HL-60/S4 treated with phorbol 12-myristate 13-acetate at 8.2 ng/mL for 4 days and 3 days (cell line): Measurements from ENCODE around the gene ZNF766.
"Not testable (repeated sequence)": the region's sequence is repeated elsewhere in the genome, so short reads cannot be mapped to it uniquely, and the experiment has no call there.

Experiments
- in situ Hi-C: fragments of 300-500 bp; cut with MboI; formaldehyde crosslinking; loops from 2 replicates; pipeline ENCODE4 v1.15.0; 2022; ENCODE audit warnings: low sequenced_read_pairs

ZNF766 gene

DNA sequence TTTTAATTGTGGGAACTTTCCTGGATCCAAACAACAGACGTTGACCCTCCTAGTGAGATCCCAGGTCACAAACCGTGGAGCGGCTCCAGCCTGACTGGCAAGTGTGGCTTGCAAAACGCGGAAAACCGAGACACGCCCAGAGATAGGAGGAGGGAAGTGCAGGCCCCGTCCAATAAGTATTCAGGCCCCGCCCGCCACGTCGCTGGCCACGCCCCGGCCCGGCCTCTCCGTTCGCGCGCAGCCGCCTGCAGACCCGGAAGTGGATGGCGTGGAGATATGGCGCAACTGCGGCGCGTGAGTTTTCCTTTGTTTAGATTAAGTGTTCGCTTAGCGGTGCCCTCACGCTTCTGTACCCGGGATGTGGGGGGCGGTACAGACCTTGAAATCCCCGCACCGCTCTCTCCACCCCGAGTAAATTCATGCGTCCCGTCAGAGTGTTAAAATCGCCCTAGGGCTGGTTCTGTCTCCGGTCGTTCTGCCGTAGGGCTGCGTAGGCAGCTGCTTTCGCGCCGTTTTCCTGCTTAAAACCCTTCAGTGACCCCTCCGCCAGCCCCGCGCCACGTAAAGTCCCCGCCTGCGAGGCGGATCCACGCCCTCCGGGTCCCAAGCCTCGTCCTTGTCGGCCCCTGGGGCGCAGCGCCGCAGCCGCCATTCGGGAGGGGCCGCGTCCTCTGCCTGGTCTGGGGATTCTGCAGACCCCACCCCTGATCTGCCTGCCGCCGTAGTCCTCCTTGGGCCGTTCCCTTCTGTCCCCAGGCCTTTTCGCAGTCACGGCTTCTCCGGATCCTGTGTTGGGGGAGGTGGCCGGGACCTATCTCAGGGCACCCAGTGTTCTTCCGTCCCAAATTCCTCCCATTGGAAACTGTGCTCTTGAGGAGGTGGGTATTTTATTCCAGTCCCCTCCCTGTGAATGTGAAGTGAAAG, at the start of gene ZNF766:
ZNF766 (plus strand) TSS at position 250 of the 924 bp plus-strand sequence; CDS start at position 277, 27 bp downstream.
- in situ Hi-C loops, result no loop called here

DNA sequence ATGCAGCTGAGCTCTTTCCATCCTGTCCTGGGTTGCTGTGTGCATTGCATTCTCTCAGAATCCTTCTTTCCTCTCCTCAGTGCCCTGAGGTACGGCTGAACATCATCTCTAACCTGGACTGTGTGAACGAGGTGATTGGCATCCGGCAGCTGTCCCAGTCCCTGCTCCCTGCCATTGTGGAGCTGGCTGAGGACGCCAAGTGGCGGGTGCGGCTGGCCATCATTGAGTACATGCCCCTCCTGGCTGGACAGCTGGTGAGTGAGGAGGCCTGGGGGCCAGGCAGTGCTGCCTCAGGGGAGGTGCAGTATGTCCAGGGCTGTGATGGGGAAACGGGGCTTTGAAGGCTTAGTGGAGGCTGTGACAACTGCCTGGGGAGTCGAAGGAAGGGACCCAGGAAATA, 49.8 kb upstream of the ZNF766 start:
- in situ Hi-C loops, result no loop called here

DNA sequence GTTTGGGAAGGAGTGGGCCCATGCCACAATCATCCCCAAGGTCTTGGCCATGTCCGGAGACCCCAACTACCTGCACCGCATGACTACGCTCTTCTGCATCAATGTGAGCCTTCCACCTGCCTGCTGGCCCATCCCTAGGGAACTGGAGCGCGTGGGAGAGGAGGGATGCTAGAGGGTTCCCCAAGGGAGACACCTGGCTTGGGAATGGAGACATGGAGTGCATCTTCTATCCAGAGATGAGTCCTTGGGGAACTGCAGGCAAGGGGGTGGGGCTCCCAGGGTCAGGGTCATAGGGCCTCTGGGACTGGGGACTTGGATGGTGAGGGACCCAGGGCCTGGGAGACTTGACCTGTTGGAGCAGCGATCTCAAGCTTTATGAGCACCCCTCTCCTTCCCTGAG, 48.4 kb upstream of the ZNF766 start:
- in situ Hi-C loops, result no loop called here

DNA sequence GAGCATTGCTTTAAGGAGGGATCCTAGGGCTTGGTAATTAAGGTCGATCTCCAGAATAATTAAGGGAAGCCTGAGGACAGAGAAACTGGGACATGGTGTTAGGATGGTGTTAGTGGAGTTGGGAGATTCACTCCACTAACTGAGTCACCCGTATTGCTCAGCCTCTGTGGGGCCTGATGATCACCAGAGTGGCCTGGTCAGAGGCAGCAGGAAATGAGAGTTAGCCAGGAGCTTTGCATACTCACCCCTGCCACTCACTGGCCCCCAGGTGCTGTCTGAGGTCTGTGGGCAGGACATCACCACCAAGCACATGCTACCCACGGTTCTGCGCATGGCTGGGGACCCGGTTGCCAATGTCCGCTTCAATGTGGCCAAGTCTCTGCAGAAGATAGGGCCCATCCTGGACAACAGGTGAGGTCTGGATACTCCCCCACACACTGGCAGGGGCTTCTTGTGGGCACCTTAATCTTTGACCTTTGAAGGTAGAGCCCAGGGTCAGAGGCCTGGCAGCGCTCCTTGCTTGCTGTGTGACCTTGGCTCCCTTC, 47.5 kb upstream of the ZNF766 start:
- in situ Hi-C loops, result no loop called here

DNA sequence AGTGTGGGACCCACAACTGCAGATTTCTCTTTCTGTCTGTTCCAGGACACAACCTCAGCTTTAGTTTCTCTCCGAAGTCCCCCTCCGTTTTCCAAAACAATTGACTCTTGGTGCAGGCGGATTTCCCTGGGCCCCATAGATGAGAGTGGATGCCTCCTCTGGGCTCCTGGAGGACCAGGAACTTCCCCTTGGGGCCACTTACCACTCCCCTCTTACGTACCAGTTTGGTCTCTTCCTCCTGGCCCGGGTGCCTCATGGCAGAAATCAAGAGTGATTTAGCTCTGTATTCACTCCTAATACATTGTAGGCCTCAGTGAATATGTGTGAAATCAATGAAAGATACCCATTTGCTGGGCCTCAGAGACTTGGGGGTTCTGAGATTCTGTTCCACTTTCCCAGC, 45.2 kb upstream of the ZNF766 start:
- in situ Hi-C loops, result no loop called here

DNA sequence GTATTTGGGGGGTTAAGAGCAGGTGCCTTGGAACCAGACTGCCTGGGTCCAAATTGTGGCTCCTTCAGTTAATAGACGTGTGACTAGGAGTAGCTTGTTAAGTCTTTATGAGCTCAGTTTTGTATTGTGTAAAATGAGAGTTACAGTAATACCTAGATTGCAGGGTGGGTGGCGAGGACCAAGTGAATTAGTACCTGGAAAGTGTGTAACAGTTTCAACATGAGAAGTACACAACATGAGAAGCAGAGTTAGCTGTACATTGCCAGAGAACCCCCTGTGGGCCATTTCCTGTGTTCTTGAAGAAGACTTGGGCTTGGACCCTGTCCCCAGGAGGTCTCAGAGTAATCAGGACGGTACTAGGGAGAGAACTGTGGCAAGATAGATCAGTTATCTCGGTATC, 42.7 kb upstream of the ZNF766 start:
- in situ Hi-C loops, result no loop called here

DNA sequence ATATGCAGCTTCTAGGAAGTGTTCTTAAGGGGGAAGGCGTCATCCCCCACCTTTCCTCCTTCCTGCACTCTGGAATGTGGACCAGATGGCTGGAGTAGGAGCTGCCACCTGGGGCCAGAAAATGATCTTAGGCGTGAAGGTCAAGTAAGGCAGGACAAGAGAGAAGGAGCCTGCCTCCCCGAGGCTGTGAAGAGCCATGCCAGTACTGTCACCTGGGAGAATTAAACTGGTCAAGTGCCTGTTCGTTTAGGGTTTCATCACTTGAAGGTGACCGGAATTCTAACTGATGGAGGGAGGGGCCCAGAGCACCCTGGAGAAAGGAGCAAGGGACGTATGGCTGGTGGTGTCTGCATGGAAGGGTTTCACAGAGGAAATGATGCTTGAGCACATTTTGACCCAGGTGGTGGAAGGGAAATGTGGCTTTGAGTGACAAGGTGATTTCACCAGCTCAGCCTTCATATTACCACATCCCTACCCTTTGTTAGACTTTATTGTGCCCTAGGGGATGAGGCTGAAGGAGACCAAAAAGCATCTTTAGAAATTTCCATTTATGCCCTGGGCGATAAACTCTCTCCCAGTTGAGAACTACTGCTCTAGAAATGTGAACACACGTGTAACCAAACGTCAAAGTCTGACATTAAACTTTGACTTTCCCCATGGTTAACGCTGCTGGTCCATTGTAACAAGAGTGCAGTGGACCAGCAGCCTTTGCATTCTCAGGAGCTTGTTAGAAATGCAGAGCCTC, 42.0 kb upstream of the ZNF766 start:
- in situ Hi-C loops, result no loop called here

DNA sequence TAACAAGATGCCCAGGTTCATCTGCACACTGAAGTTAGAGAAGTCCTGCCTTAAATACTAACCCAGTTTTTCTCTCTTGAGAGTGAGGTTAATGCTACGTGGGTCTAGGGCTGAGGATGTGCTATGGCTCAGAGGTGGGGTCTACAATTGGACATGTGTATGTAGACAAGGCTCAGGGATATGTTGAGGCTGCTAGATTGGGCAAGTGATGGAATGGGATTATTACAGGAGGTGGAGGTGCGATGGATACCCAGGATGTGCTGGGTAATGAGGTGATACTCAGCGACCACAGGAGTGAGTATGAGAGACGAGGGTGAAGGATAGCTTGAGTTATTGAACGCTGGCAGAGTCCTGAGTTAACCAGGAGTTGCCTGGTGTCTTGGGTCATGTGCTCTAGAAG, 41.4 kb upstream of the ZNF766 start:
- in situ Hi-C loops, result no loop called here

DNA sequence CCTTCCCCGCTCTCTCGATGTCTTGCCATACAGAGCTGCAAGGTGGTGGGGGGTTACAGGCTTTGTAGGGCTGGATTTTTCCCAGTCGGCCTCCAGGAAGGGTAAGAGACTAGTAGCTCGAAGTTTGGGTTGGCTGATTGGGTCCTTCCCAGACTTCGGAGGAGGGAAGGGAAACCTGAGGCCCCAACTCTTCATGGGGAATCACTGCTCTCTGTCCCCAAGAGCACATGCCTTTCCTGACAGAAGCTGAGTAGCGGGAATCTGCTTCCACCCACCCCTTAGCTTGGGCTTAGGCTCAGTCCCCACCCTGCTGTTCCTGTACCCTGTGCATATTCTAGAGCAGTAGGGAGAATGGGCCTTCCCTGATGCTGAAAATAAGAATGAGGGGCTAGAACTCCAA, 39.9 kb upstream of the ZNF766 start:
- in situ Hi-C loops, result no loop called here

GRCh38 chr19:52230685-52231084, 38.7 kb upstream of the ZNF766 start:
- in situ Hi-C loops, result no loop called here

DNA sequence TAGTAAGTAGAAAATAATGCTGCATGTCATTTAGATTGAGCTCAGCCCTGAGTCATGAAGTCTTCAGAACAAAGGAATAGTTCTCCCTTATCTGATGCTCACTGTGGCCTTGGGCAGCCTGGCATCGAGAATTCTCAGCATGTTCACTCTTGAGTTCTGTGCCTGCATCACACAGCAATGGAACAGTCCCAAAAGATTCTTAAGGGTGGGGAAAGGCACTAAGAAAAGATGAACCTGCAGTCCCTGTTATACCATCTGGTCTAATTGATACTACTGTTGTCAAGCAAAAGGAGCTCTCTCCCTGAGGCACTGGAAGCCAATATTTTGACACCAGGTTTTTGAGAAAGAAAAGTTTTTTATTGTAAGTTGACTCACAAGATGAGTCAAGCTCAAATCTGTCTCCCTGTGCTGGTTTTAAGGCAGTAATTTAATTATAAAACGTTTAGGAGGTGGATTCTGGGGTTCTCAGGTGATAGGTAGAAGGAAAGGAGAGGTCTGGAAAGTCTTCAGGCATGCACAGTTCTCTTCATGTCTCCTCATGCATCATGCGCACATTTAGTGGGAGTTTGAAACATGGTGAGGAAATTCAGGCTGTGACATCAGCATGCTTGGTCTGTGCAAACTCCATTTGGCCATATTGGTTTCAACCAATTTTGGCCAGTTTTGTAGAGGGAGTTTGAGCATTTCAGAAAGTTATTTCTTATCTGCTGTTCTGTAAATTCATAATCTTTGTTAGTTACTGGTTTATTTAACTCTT, 38.1 kb upstream of the ZNF766 start:
- in situ Hi-C loops, result no loop called here

DNA sequence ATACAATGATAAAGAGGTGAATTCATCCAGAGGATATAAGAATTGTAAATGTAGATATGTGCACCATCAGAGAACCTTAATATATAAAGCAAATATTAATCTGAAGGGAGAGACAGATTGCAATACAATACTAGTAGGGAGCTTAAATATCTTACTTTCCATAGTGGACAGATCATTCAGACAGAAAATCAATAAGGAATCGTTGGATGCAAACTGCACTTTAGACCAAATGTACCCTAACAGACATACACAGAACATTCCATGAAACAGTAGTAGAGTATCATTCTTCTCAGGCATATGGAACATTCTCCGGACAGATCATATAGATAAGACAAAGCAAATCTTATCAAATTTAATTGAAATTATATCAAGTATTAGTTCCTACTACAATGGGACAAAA, 35.0 kb upstream of the ZNF766 start:
- in situ Hi-C loops, result no loop called here

- in situ Hi-C loops, result no loop called here
These were observed 32.2 kb upstream of the ZNF766 start for GRCh38 chr19:52237197-52237596.

DNA sequence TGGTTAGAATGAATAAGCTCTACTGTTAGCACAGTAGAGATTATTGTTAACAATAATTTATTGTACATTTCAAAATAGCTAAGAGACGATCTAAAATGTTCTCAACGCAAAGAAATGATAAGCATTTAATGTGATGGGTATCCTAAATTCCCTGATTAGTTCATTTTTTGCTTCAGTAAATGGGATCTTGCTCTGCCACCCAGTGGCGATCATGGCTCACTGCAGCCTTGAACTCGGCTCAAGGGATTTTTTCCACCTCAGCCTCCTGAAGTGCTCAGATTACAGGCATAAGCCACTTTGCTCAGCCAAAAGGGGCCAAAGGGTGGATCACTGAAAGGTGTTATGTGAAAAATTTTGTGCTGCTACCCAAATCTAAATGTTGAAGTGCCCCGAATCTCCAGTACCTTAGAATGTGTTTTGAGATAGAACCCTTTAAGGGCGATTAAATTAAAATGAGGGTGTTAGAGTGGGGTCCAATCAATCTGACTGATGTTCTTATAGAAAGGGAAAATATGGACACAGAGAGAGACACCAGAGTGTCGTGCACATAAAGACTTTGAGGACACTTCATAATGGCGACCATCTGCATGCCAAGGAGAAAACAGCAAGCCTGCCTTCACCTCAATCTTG, 31.5 kb upstream of the ZNF766 start:
- in situ Hi-C loops, result no loop called here

DNA sequence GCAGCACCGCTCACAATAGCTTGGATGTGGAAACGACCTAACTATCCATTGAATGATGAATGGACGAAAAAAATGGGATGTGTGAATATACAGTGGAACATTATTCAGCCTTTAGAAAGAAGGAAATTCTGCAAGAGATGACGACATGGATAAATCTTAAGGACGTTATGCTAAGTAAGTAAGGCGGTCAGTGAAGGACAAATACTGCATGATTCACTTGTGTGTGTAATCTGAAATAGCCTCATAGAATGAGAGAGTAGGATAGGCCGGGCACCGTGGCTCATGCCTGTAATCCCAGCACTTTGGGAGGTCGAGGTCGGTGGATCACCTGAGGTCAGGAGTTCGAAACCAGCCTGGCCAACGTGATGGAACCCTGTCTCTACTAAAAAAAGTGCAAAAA, 25.4 kb upstream of the ZNF766 start:
- in situ Hi-C loops, result no loop called here

GRCh38 chr19:52248241-52248640, 21.1 kb upstream of the ZNF766 start:
- in situ Hi-C loops, result no loop called here

DNA sequence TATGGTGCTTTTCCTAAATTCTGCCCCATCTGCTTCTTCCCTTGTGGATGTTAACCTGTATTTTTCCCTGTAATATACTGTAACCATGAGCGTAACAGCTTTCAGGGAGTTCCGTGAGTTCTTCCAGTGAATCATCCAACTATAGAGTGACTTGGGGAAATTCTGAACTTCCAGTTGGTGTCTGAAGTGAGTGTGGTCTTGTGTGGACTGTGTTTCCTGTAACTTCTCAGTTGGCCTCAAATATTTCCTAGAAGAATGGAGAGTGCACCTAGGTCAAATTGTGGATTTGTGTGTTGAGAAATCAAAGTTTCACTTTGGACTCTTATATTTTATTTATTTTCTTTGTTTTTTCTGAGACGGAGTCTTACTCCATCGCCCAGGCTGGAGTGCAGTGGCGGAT, 11.0 kb upstream of the ZNF766 start:
- in situ Hi-C loops, result no loop called here

- in situ Hi-C loops, result not testable (repeated sequence)
These were observed 3.8 kb upstream of the ZNF766 start for GRCh38 chr19:52265556-52265955.

DNA sequence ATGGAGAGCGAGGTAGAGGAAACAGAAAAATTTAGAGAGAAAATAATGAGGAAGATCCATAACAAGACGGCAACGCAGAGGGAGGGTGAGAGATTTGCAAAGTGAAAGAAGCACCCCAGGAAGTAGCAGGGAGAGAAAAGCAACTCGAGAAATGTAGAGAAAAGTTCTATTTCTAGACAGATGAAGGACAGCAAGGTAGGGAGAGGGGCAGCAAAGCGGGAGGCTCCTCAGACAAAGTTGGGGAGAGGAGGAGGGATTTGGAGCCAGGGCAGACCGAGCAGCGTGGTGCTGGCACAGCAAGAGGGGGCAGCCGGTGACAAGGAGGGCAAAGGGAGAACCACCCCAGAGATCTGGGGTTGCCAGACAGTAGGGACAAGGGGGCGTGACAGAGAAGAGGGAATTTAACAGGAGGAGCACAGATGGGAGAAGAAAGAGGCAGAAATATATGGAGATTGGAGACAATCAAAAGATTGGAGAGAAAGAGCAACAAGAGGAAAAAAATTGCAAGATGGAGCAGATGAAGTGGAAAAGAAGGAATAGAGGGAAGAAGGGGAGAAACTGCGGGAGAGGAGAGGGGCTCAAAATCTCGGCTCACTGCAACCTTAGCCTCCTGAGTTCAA, 989 bp downstream of the ZNF766 start:
- in situ Hi-C loops, result no loop called here

DNA sequence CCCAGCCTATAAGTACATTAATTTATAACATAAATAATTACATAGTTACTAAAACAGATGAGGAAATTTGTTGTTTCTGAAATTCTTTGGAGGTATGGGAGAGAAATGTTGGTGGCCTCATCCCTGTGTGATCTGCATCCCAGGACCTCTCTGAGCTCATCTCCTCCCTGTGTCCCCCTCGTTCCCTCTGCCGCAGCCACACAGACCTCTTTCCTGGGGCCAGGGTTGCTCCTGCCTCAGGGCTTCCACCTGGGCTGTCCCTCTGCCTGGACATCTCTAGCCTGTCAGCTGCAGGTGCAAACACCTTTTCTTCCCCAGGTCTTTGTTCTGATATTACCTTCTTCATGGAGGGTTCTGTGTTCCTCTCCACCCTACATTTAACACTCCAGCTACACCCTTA, 3.9 kb downstream of the ZNF766 start:
- in situ Hi-C loops, result no loop called here
